GM06990 (cell line): ENCODE results near the gene ICAM3.

ENCODE experiments used
- DNase-seq: peaks from one replicate; pipeline ENCODE4 v3.0.0-alpha.2; 2011; ENCODE audit not compliant: insufficient read length; ENCODE audit errors: extremely low read depth
- H3K27me3 ChIP-seq: replicated peaks from 2 replicates; pipeline ENCODE4 v1.6.0; 2011; ENCODE audit warnings: low read length; ENCODE audit not compliant: control insufficient read depth, insufficient read depth
- H3K36me3 ChIP-seq: 2 replicates; pipeline ENCODE4 v1.5.1; 2011; ENCODE audit warnings: low read length; ENCODE audit not compliant: control insufficient read depth, insufficient read depth
- H3K4me3 ChIP-seq: replicated peaks from 2 replicates; pipeline ENCODE4 v1.5.1; 2011; ENCODE audit warnings: low read depth, mild to moderate bottlenecking, control low read depth, low read length
- TF ChIP-seq, protein P1 (sequence below): IDR thresholded peaks from 2 replicates; pipeline ENCODE4 v1.5.1; 2011; ENCODE audit warnings: low read length, control low read depth, mild to moderate bottlenecking, inconsistent platforms; ENCODE audit not compliant: insufficient read depth, poor library complexity, severe bottlenecking

The ICAM3 gene

DNA sequence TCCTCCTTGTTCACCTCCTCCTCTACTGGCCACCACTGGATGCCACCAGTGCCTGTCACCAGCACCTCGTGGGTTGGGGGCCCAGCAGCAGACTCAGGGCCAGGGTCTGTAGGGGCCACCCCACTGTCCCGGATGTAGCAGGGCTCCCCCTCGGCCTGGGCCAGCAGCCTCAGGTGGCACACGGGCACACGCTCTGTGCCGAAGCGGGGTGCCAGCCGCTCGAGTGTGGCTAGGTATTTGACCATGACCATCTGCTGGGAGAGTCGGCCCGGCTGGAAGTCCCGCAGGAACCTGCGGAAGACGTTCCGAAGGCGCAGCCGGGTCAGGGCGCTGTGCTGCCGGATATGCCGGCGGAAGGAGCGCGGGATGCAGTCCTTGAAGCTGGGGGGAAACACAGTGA lies 26.1 kb upstream of the ICAM3 start:
- Histone ChIP-seq H3K27me3 (no peaks in the 10 kb centered on the region), H3K36me3 (peaks cover 61% of the 10 kb centered on the region), H3K4me3 (no peak overlapping the region)
- DNase-seq = no peak
- TF ChIP-seq, protein P1, sequence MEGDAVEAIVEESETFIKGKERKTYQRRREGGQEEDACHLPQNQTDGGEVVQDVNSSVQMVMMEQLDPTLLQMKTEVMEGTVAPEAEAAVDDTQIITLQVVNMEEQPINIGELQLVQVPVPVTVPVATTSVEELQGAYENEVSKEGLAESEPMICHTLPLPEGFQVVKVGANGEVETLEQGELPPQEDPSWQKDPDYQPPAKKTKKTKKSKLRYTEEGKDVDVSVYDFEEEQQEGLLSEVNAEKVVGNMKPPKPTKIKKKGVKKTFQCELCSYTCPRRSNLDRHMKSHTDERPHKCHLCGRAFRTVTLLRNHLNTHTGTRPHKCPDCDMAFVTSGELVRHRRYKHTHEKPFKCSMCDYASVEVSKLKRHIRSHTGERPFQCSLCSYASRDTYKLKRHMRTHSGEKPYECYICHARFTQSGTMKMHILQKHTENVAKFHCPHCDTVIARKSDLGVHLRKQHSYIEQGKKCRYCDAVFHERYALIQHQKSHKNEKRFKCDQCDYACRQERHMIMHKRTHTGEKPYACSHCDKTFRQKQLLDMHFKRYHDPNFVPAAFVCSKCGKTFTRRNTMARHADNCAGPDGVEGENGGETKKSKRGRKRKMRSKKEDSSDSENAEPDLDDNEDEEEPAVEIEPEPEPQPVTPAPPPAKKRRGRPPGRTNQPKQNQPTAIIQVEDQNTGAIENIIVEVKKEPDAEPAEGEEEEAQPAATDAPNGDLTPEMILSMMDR = no peak

DNA sequence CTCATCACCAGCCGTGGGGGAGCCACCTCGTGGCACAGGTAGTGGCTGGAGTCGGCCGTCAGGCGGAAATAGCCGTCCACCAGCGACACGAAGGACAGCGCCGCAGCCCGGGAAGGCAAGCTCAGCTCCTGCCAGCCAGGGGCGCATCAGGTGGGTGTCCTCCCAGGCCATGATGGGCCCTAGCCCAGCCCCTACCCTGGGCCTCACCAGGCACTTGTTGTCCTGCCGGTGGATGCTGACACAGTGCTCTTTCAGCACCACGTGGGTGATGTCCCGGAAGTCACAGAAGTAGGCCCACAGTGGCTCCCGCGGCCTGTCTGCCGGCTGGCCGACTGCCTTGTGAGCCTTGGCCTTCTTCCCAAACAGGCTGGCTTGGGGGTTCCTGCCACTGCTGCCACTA lies 25.2 kb upstream of the ICAM3 start:
- Histone ChIP-seq H3K4me3 (no peak overlapping the region), H3K36me3 (peaks cover 57% of the 10 kb centered on the region), H3K27me3 (no peaks in the 10 kb centered on the region)
- TF ChIP-seq, protein P1 = no peak
- DNase-seq = no peak

DNA sequence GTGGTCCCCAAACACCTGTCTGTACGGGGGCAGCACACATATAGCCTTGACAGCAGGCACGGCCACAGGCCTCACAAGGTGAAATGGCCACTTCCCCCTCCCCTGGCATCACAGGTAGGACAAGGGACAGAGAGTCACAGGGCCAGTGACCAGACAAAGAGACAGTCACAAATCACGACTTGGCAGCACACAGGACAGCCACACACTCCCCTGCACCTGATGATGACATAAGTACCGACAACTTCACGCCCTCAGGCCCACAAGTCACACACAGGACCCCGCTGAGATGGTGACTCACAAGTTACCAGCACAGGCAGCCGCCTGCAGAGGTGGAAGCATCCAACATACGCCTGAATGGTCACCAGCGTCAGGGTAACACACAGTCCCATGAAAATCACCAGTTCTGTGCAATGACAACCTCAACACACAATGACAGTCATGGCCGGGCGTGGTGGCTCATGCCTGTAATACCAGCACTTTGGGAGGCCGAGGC lies 24.4 kb upstream of the ICAM3 start:
- H3K27me3 ChIP-seq = no peaks in the 10 kb centered on the region
- no peak overlapping the region for H3K4me3 ChIP-seq
- peaks cover 57% of the 10 kb centered on the region for H3K36me3 ChIP-seq
- no peak for DNase-seq
- TF ChIP-seq, protein P1 = no peak

DNA sequence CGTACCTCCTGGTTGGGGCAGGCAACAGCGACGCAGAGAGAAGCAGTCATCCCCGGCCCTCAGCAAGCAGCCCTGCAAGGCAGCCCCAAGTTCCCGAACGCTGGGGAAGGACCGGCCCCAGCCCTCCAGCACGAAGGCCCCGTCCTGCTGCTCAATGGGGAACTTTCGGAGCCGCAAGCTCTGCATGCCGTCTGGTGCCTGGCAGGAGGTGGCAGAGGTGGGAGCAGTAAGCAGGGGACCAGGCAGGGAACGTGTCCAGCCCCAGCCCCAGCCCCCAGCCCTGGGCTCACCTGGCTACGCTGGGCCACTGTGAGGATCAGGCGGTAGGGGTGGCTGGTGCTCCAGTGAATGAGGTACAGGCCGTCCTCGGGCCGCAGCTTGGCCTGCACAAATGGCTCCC lies 22.8 kb upstream of the ICAM3 start:
- no peaks in the 10 kb centered on the region for H3K27me3 ChIP-seq
- H3K36me3 ChIP-seq = peaks cover 60% of the 10 kb centered on the region
- no peak overlapping the region for H3K4me3 ChIP-seq
- DNase-seq = no peak
- TF ChIP-seq, protein P1 = no peak

DNA sequence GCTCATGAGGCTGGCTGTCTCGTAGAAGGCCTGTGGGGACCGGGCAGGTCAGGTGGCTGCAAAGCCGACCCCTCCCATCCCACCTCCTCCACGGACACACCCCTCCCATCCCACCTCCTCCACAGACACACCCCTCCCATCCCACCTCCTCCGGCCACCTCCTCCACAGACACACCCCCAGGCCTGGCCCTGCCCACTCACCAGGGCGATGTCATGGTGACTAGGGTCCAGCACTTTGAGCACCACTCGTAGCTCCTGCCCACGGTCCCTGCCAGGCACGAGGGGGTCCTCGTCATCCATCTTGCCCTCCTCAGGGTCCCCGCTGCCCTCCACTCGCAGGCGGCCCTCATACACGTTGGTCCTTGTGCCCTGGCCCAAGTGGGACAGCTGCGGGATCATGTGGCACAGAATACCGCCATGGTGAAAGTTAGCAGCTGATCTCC lies 22.2 kb upstream of the ICAM3 start:
- DNase-seq = no peak
- H3K27me3 ChIP-seq = no peaks in the 10 kb centered on the region
- TF ChIP-seq, protein P1 = no peak
- peaks cover 62% of the 10 kb centered on the region for H3K36me3 ChIP-seq
- no peak overlapping the region for H3K4me3 ChIP-seq

DNA sequence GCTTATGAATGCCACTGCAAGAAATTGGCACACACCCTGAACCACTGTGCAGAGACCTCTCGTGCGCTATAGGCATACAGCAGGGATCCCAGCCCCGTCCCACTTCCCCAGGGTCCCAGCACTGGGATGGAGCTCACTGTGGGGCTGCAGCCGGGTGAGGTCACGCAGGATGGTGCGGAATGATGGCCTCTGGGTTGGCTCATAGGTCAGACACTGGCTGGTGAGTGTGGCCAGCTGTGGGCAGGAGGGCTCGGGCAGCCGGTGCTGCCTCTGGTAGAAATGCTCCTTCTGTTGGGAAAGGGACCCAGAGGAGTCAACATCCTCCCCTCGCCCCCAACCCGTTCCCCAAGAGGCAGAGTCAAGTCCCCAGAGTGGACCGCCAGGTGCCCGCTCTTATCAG lies 17.0 kb upstream of the ICAM3 start:
- TF ChIP-seq, protein P1 = no peak
- H3K36me3 ChIP-seq = peaks cover 53% of the 10 kb centered on the region
- H3K27me3 ChIP-seq = no peaks in the 10 kb centered on the region
- DNase-seq = no peak
- no peak overlapping the region for H3K4me3 ChIP-seq
